Measurements from ENCODE around the gene LYSET.

DNA sequence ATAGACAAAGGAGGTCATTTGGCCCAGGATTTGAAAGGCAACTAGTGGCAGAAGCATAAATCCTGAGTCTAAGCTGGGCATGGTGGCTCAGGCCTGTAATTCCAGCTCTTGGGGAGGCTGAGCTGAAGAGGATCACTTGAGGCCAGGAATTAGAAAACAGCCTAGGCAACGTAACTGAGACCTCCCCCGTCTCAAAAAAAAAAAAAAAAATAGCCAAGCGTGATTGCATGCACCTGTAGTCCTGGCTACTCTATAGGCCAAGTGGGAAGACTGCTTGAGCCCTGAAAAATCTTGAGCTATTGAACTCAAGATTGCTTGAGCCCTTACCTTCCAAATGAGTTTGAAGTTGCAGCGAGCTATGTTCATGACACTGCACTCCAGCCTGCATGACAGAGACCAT, 13.9 kb downstream of the LYSET start:
- TF ChIP-seq, protein P1, sequence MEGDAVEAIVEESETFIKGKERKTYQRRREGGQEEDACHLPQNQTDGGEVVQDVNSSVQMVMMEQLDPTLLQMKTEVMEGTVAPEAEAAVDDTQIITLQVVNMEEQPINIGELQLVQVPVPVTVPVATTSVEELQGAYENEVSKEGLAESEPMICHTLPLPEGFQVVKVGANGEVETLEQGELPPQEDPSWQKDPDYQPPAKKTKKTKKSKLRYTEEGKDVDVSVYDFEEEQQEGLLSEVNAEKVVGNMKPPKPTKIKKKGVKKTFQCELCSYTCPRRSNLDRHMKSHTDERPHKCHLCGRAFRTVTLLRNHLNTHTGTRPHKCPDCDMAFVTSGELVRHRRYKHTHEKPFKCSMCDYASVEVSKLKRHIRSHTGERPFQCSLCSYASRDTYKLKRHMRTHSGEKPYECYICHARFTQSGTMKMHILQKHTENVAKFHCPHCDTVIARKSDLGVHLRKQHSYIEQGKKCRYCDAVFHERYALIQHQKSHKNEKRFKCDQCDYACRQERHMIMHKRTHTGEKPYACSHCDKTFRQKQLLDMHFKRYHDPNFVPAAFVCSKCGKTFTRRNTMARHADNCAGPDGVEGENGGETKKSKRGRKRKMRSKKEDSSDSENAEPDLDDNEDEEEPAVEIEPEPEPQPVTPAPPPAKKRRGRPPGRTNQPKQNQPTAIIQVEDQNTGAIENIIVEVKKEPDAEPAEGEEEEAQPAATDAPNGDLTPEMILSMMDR (IDR thresholded peaks at IDR 0.05): no peak
- TF ChIP-seq POLR2A (IDR thresholded peaks at IDR 0.05) (no peak), POLR2AphosphoS5 (IDR thresholded peaks at IDR 0.05) (no peak)
